ENCODE results near the gene SNAP23.

Gene SNAP23

GRCh38 chr15:42533246-42533645 lies 37.8 kb downstream of the SNAP23 start:
- H3K4me1 ChIP-seq (ENCODE audit: low read length) = no peaks in the 10 kb centered on the region
- H3K27me3 ChIP-seq (replicated peaks; ENCODE audit: insufficient read depth, low read length) = no peaks in the 10 kb centered on the region
- no peak overlapping the region for H3K4me2 ChIP-seq (ENCODE audit: low read depth, low read length)
- TF ChIP-seq EZH2phosphoT487 (IDR thresholded peaks at IDR 0.05; ENCODE audit: low read length) = no peak
- TF ChIP-seq EZH2 (optimal IDR thresholded peaks at IDR 0.05; ENCODE audit: low read depth, low read length) = no peak
- TF ChIP-seq CTCF (IDR thresholded peaks at IDR 0.05; ENCODE audit: low read length) = no peak
- H3K4me3 ChIP-seq (ENCODE audit: low read length) = no peak overlapping the region
- H4K20me1 ChIP-seq (ENCODE audit: insufficient read depth, low read length) = no peaks in the 10 kb centered on the region
- no peak overlapping the region for H2AFZ ChIP-seq (ENCODE audit: low read length)
- H3K27ac ChIP-seq (ENCODE audit: low read length) = no peak overlapping the region
- H3K9ac ChIP-seq (ENCODE audit: low read length) = no peak overlapping the region
- no peaks in the 10 kb centered on the region for H3K9me2 ChIP-seq (replicated peaks; ENCODE audit: insufficient read depth, low read length)
- no peaks in the 10 kb centered on the region for H3K36me3 ChIP-seq (replicated peaks; ENCODE audit: insufficient read depth, low read length)
- H3K9me3 ChIP-seq (replicated peaks; ENCODE audit: insufficient read depth, low read length) = no peaks in the 10 kb centered on the region
- no peaks in the 10 kb centered on the region for H3F3A ChIP-seq (ENCODE audit: insufficient read depth, low read length)
- no peak for DNase-seq
- H3K79me2 ChIP-seq (ENCODE audit: low read length) = no peaks in the 10 kb centered on the region

- Histone ChIP-seq H3K4me2 (ENCODE audit: low read depth, low read length) (no peak overlapping the region), H3K9me2 (replicated peaks; ENCODE audit: insufficient read depth, low read length) (no peaks in the 10 kb centered on the region), H3K79me2 (ENCODE audit: low read length) (peaks cover 43% of the 10 kb centered on the region), H3K27me3 (replicated peaks; ENCODE audit: insufficient read depth, low read length) (no peaks in the 10 kb centered on the region), H3K4me3 (ENCODE audit: low read length) (no peak overlapping the region), H2AFZ (ENCODE audit: low read length) (no peak overlapping the region), H3K36me3 (replicated peaks; ENCODE audit: insufficient read depth, low read length) (peaks cover 4% of the 10 kb centered on the region; the same call in 1 of the 2 replicates), H3K9ac (ENCODE audit: low read length) (no peak overlapping the region), H3K9me3 (replicated peaks; ENCODE audit: insufficient read depth, low read length) (no peaks in the 10 kb centered on the region), H3K27ac (ENCODE audit: low read length) (no peak overlapping the region), H4K20me1 (ENCODE audit: insufficient read depth, low read length) (no peaks in the 10 kb centered on the region), H3K4me1 (ENCODE audit: low read length) (peaks cover 16% of the 10 kb centered on the region; the same call in 1 of the 2 replicates), H3F3A (ENCODE audit: insufficient read depth, low read length) (peaks cover 14% of the 10 kb centered on the region)
- no peak for DNase-seq
- no peak for TF ChIP-seq CTCF (IDR thresholded peaks at IDR 0.05; ENCODE audit: low read length)
- TF ChIP-seq EZH2phosphoT487 (IDR thresholded peaks at IDR 0.05; ENCODE audit: low read length) = no peak
- TF ChIP-seq EZH2 (optimal IDR thresholded peaks at IDR 0.05; ENCODE audit: low read depth, low read length) = no peak
Observed at GRCh38 chr15:42544853-42545629, 49.6 kb downstream of the SNAP23 start.

GRCh38 chr15:42547918-42548248 lies 52.4 kb downstream of the SNAP23 start:
- 0 out of 2 replicates have a peak, but pooled peaks cover 4% of the 10 kb centered on the region for H3K36me3 ChIP-seq (replicated peaks; ENCODE audit: insufficient read depth, low read length)
- H3K27me3 ChIP-seq (replicated peaks; ENCODE audit: insufficient read depth, low read length) = no peaks in the 10 kb centered on the region
- peak overlapping the region; percentile 73 for H2AFZ ChIP-seq (ENCODE audit: low read length)
- no peaks in the 10 kb centered on the region for H3K9me3 ChIP-seq (replicated peaks; ENCODE audit: insufficient read depth, low read length)
- H3F3A ChIP-seq (ENCODE audit: insufficient read depth, low read length) = peaks cover 26% of the 10 kb centered on the region
- peak overlapping the region; percentile 96 for H3K9ac ChIP-seq (ENCODE audit: low read length)
- peak overlapping the region; percentile 72 for H3K27ac ChIP-seq (ENCODE audit: low read length)
- DNase-seq = peak; percentile 38
- 0 out of 2 replicates have a peak, but pooled peaks cover 5% of the 10 kb centered on the region for H4K20me1 ChIP-seq (ENCODE audit: insufficient read depth, low read length)
- H3K79me2 ChIP-seq (ENCODE audit: low read length) = peaks cover 69% of the 10 kb centered on the region
- no peaks in the 10 kb centered on the region for H3K9me2 ChIP-seq (replicated peaks; ENCODE audit: insufficient read depth, low read length)
- peaks cover 33% of the 10 kb centered on the region for H3K4me1 ChIP-seq (ENCODE audit: low read length)
- peak overlapping the region; percentile 89 for H3K4me2 ChIP-seq (ENCODE audit: low read depth, low read length)
- no peak for TF ChIP-seq EZH2phosphoT487 (IDR thresholded peaks at IDR 0.05; ENCODE audit: low read length)
- H3K4me3 ChIP-seq (ENCODE audit: low read length) = peak overlapping the region; percentile 88
